HG02610 (cell line): Measurements from ENCODE around the gene NR4A2.
"Not testable (repeated sequence)": the region's sequence is repeated elsewhere in the genome, so short reads cannot be mapped to it uniquely, and the experiment has no call there.

Experiments used
- ATAC-seq: cut with Tn5 transposase; IDR thresholded peaks from one replicate; pipeline ENCODE4 v1.9.1; 2021; ENCODE audit warnings: mild to moderate bottlenecking, moderate library complexity; ENCODE audit not compliant: unreplicated experiment

NR4A2 gene

DNA sequence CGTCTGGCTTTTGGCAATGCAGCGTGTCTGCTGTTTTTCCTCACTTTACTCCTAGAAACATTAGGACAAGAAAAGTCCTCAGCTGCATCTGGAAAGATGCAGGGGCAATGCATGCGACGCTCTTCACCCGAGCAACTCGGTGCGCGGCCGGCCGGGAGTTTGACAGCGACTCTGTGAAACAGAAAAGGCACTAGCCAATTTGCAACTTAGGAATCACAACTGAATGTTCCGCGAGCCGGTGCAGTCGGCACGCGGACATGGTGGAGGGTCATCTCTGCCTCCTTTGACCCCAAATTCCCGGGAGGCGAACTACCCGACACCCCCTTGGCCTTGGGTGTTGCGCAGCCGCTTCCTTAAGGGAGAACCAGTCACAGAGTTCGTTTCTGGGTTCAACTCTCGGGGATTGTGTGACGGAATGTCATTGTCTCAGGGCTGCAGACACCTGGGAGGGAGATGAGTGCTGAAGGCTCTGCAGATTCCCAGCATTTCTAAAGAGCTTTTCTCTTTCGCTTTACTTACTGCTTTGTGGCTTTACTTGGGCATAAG is 9.8 kb downstream of the NR4A2 start:
- ATAC-seq = peak; percentile 20

- peak; percentile 51 for ATAC-seq
These were observed 10.4 kb downstream of the NR4A2 start for GRCh38 chr2:156322051-156322685.

DNA sequence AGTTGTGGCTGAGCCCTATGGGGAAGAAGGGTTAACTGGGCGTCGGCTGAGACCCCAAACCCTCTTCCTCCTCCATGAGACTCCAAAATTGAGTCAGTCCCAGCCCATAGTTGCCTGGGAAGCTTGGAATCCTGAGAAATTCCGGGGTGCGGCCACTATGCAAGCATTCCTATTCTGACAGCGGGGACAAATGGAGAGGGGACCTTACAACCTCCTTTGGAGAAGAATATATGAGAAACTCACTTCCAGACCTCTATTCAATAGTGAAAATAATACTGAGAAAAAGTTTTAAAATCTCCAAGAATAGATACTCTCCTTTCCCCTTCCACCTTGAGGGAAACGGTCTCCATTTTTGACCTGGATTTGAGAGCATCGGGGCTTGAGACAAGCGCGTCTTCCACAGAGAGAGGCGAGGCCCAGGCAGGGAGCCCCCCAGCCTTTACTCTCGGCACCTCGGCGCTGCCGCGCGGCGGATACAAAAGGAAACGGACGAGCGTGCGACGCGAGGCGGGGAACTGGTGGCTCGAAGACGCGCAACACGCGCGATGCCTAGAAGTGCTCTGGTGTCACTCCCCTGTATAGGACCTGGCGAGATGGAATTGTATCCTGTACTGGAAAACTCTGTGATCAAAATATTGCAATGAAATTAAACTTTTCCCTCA is 11.1 kb downstream of the NR4A2 start:
- peak; percentile 55 for ATAC-seq

- no peak for ATAC-seq
These were observed 11.9 kb downstream of the NR4A2 start for GRCh38 chr2:156320486-156321098.

DNA sequence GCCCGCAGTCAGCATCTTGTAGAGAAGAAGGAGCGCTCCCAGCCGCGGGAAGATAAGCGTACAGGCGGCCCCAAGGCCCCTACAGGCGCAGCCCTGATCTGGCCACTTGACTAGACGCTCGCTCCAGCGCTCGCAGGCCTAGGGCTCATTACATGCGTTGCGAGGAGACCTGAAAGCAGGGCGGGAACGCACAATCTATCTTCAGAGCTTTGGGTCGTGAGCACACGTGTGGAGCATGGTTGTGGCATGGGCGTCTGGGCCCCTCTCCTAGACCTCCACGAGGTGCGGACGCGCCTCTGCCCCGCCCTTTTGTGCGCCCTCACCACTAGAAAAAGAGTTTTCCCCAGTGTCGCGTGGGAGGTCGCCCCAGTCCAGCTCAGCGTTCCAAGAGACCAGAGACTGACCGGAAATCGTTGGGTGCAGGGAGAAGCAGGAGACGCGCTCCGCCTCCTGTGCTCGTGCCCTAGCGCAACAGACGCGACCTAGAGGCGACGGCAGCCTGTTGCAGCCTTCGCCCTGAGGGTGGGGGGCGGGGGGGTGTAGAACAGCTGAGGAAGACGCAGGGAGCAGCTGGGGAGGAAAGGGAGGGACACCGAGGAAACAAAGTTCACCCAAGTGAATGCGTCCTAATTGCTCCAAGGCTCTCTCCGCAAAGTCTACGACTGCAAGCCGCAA is 12.6 kb downstream of the NR4A2 start:
- no peak for ATAC-seq

GRCh38 chr2:156317631-156318030 is 14.9 kb downstream of the NR4A2 start:
- no peak for ATAC-seq

GRCh38 chr2:156311976-156312375 is 20.5 kb downstream of the NR4A2 start:
- ATAC-seq = no peak

GRCh38 chr2:156310773-156311172 is 21.7 kb downstream of the NR4A2 start:
- no peak for ATAC-seq

GRCh38 chr2:156309917-156310316 is 22.6 kb downstream of the NR4A2 start:
- ATAC-seq = no peak

- peak; percentile 83 for ATAC-seq
These were observed 23.4 kb downstream of the NR4A2 start for GRCh38 chr2:156309167-156309566.

GRCh38 chr2:156306821-156307220 is 25.7 kb downstream of the NR4A2 start:
- ATAC-seq = no peak

DNA sequence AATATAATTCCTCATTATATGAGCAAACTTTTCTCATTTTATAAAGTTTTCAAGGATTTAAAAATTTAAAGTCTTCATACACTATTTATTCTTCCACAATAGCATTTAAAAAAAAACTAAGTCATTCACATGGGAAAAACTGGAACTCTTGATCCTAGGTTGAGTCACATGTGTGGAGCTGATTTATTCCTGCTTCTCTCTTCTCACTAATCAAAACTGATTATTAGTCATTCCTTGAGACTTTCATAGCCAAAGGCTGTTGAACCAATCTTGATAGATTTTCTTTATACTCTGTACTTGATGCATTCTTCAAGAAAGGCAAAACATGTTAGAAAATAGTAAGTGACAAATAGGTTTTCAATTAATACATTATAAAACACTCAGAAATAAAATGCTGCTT is 27.4 kb downstream of the NR4A2 start:
- ATAC-seq = no peak

- no peak for ATAC-seq
These were observed 32.2 kb downstream of the NR4A2 start for GRCh38 chr2:156300337-156300736.

GRCh38 chr2:156294945-156295580 is 37.5 kb downstream of the NR4A2 start:
- no peak for ATAC-seq

DNA sequence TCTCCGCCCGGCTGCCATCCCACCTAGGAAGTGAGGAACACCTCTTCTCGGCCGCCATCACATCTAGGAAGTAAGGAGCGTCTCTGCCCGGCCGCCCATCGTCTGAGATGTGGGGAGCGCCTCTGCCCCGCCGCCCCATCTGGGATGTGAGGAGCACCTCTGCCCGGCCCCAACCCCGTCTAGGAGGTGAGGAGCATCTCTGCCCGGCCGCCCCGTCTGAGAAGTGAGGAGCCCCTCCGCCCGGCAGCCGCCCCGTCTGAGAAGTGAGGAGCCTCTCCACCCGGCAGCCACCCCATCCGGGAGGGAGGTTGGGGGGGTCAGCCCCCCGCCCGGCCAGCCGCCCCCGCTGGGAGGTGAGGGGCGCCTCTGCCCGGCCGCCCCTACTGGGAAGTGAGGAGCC is 39.1 kb downstream of the NR4A2 start:
- not testable (repeated sequence) for ATAC-seq

- ATAC-seq = no peak
These were observed 52.9 kb downstream of the NR4A2 start for GRCh38 chr2:156279446-156280150.
